A549 treated with CpdA at 1 μM for 4 hours (cell line): ENCODE results near the gene SERF2. TPM values are rescaled to one million over a fixed set of nuclear protein-coding genes. Genes with fewer than 3 reads are reported as not detected.

Experiments
- total RNA-seq: library from RNA; stranded (reverse); fragments of 200-300 nt; extraction: Qiagen RNA extraction; gene quantifications from 5 replicates; pipeline ENCODE4 v1.2.3, GENCODE V29; 2022; ENCODE audit warnings: low read depth

The SERF2 gene
- total RNA-seq: 438 to 716 TPM (median 681 TPM) in 5 replicates

DNA sequence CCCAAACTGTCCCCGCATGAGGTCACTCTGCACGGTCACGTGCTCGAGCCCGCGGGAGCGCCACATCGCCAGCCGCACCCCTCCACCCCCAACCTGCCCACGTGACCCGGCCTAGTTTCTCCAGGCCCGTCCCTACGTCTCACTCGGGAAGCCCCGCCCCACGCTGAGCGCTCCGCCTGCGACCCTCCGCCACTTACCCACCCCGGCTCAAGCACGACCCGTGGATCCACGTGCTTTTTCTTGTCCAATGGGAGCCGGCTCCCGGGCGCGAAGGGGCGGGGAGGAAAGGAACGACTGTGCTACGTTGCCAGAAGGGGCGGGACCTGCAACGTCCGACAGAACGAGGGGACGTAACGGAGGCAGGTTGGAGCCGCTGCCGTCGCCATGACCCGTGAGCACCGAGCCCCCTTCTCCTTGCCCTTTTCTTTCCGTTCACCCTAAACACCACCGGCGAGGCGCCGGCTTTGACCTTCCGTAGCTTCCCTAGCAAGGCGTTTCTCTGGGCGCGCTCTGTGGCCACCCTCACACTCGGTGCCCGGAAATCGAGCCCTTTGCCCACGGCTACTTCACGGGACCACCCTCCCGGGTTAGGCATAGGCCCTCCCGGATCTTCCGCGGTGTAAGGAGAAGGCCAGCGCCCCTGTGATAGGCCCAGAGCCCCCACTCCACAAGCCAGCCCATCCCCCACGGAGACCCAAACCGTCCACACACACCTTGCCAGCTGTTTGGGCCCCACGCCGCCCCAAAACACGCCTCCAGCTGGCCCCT is at the start of gene SERF2:
Gene SERF2, plus strand, starts transcription at position 328 of the 768 bp plus-strand sequence. Its CDS starts 57 bp downstream, at position 385.

GRCh38 chr15:43746245-43746902 is 45.7 kb upstream of the SERF2 start, which contains the start of gene PDIA3:
Gene PDIA3, plus strand, starts transcription at chr15:43746438. Its CDS starts 102 bp downstream, at chr15:43746540.

GRCh38 chr15:43776718-43777266 is 15.3 kb upstream of the SERF2 start, which contains the start of gene ELL3:
Gene ELL3, minus strand, starts transcription at chr15:43776966. Its CDS starts 65 bp downstream, at chr15:43776901.

DNA sequence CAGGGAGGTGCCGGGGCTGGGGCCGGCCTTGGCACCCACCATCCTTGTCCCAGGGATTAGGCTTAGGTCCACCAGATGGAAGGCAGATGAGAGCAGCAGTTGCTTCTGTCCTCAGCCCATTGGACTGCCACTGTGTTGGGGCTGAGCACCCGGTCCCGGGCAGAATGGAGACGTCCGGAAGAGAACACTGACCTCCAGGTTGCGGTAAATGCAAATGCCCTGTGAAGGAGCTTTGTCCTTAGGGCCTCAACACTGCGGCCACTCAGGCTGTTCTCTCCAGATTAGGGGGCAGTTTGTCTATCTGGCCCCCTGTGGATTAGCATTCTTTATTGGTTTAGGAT is 7.8 kb downstream of the SERF2 start, which contains the start of gene SERINC4:
Gene SERINC4, minus strand, starts transcription at position 276 of the 341 bp plus-strand sequence. Its CDS starts 234 bp downstream, at position 42.

GRCh38 chr15:43800286-43801141 is 8.4 kb downstream of the SERF2 start, which contains the start of gene HYPK:
Gene HYPK, plus strand, starts transcription at chr15:43800599. Its CDS starts 24 bp downstream, at chr15:43800623.

GRCh38 chr15:43824302-43825246 is 32.5 kb downstream of the SERF2 start, which contains the start of gene MFAP1:
Gene MFAP1, minus strand, starts transcription at chr15:43824690. Its CDS starts 121 bp downstream, at chr15:43824569.

GRCh38 chr15:43826508-43827341 is 34.6 kb downstream of the SERF2 start, which contains the start of gene WDR76:
Gene WDR76, plus strand, starts transcription at chr15:43827002. Its CDS starts 31 bp downstream, at chr15:43827033.

Other genes with a start within 250 kb of the SERF2 start
- gene PPIP5K1, start 202.1 kb upstream of the SERF2 start, total RNA-seq: 5.1 to 8.1 TPM (median 5.8 TPM) in 5 replicates
- gene CKMT1B, start 198.3 kb upstream of the SERF2 start, total RNA-seq: 2.6 to 7.6 TPM (median 3.8 TPM) in 5 replicates
- gene STRC, start 173.5 kb upstream of the SERF2 start, total RNA-seq: 0.09 to 0.45 TPM (median 0.13 TPM) in 5 replicates
- 0.40 to 3.4 TPM (median 0.84 TPM) in 5 replicates for gene CATSPER2, start 143.5 kb upstream of the SERF2 start, total RNA-seq
- 1.2 to 3.3 TPM (median 2.4 TPM) in 5 replicates for gene CKMT1A, start 98.5 kb upstream of the SERF2 start, total RNA-seq
- gene PDIA3, start 45.9 kb upstream of the SERF2 start, total RNA-seq: 284 to 371 TPM (median 365 TPM) in 5 replicates
- gene ELL3, start 15.4 kb upstream of the SERF2 start, total RNA-seq: 1.1 to 2.2 TPM (median 1.6 TPM) in 5 replicates
- 0.05 to 0.12 TPM (median 0.08 TPM) in 4 of 5 replicates, not detected in the other for gene SERINC4, start 7.9 kb downstream of the SERF2 start, total RNA-seq
- 3.0 to 6.1 TPM (median 4.8 TPM) in 5 replicates for gene HYPK, start 8.3 kb downstream of the SERF2 start, total RNA-seq
- 24.9 to 33.6 TPM (median 28.5 TPM) in 5 replicates for gene MFAP1, start 32.4 kb downstream of the SERF2 start, total RNA-seq
- gene WDR76, start 34.7 kb downstream of the SERF2 start, total RNA-seq: 10.5 to 15.0 TPM (median 12.0 TPM) in 5 replicates